HG03095 (cell line): ENCODE results near the gene TMEM231.
A peak's percentile ranks its signal among the peaks of the same experiment; 100 is the strongest.
"Not testable (repeated sequence)": the region's sequence is repeated elsewhere in the genome, so short reads cannot be mapped to it uniquely, and the experiment has no call there.

Source experiments
- ATAC-seq: cut with Tn5 transposase; IDR thresholded peaks from one replicate; pipeline ENCODE4 v1.9.1; 2021; ENCODE audit warnings: moderate library complexity; ENCODE audit not compliant: unreplicated experiment

TMEM231 gene

DNA sequence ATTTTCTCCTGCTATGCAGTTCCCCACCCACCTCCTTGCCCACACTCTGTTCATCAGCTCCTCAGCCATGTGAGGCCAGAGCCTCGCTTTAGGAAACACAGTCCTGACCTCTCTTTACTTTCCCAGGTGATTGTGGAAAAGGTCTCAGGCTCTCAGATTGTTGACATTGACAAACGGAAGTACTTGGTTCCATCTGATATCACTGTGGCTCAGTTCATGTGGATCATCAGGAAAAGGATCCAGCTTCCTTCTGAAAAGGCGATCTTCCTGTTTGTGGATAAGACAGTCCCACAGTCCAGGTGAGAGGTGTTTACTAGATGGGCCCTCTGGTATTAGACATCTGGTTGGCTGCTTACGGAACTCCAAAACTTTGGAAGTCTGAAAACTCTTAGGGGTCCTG, 11.9 kb upstream of the TMEM231 start:
- no peak for ATAC-seq

DNA sequence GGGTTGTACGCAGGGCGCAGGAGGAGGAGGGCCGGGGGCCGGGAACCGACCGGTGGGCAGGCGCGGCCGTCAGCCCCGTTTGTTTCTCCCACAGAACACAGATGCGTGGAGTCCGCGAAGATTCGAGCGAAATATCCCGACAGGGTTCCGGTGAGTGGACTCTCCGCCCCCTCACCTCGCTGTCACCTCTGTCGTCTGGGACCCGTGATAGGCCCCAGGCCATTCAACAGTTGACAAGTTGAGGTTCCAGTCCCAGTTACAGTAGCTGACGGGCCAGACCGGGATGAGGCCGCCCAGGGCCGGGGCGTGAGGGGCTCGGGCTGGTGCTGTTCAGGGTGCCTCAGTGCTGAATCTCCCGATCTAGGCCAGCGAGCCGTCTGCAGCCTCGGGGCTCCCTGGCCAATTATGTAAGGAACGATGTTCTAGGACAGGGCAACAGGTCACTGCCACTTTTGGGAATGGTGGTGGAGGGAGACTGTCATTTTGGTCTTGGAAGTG, 10.8 kb upstream of the TMEM231 start:
- ATAC-seq, result no peak

DNA sequence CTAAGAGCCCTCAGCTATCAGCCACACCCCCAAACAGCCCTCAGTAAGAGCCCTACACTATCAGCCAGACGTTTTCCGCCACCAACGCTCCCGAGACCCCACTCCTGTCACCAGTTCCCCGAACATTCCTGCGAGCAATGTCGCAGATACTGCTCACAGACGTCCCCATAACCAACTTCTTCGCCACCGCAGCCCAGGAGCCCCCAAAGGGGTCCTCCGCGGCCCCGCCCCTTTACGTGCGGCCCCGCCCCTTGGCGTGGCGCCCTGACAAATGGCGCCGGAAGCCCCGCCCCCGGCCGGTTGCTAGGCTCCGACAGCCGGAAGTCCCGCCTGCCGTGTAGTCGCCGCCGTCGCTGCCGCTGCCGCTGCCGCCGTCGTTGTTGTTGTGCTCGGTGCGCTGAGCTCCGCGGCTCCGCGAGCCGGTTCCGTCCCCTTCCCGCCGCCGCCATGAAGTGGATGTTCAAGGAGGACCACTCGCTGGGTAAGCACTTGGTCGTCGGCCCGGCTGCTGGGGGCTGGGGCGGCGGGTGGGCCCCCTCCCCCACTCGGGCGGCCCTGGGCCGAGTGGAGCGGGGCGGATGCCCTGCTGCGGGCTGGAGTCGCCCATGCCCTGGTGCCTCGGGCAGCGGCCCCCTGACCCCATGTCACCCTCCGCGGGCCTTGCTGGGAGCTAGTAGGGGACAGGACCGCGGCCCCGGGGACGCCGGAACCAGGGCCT, 10.1 kb upstream of the TMEM231 start, which contains the start of gene GABARAPL2:
TSS of gene GABARAPL2 (plus strand) at position 340 of the 718 bp plus-strand sequence. CDS start at position 448, 108 bp downstream.
- ATAC-seq, result peak; percentile 60

DNA sequence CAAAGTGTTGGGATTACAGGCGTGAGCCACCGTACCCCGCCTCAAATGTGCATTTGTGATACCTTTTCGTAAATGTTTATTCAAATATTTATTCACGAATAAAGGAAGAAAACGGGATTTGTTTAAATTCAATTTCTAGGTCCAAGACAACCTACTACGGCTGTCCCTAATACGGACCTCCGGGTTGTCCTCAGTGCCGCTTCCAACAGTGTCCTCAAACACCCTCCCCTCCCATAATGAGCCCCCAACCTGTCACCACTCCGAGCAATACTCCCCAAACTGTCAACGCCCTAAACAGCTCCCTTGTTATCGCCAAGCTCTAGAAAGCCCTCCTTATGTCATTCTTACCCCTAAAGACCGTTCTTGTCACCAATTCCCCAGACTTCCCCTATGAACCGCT, 9.6 kb upstream of the TMEM231 start:
- ATAC-seq, result peak; percentile 7

DNA sequence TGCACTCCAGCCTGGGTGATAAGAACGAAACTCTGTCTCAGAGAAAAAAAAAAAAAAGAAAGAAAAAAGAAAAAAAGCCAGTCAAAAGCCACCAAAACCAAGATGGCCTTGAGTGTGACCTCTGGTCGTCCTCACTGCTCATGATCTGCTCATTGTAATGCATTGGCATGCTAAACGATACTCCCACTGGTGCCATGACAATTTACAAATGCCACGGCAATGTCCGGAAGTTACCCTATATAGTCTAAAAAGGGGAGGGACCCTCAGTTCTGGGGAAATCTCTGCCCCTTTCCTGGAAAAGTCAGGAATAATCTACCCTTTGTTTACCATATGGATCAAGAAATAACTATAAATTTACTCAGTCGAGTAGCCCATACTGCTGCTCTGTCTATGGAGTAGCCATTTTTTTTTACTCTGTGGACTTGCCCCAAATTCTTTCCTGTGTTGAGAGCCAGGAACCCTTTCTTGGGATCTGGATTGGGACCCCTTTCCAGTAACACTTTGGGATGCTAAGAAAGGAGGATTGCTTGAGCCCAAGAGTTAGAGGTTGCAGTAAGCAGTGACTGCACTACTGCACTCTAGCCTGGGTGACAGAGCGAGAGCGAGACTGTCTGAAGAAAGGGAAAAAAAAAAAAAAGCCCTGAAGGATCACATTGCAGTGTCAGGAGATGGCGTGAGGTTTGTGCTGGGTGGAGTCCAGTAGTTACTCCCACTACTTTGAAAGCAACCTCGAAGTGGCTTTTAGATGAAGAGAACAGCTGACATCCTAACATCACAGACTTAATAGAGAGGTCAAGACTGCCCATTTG, 3.7 kb upstream of the TMEM231 start:
- no peak for ATAC-seq

DNA sequence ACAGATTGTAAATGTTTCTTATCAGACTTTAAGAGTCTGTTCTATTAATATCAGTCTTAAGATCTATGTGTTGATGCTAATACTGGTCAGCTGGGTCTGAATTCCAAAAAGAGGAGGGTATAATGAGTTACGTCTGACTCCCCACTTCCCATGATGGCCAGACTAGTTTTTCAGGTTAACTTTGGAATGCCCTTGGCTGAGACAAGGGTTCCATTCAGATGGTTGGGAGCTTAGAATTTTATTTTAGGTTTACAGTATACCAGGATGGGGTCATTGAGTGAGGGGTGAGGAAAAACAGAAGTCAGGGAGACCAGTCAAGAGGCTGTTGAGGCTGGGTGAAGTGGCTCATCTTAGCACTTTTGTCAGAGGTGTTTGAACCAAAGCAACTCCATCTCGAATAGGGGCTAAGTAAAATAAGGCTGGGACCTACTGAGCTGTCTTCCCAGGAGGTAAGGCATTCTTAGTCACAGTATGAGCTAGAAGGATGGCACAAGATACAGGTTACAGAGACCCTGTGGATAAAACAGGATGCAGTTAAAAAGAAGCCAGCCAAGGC, 2.9 kb upstream of the TMEM231 start:
- no peak for ATAC-seq

DNA sequence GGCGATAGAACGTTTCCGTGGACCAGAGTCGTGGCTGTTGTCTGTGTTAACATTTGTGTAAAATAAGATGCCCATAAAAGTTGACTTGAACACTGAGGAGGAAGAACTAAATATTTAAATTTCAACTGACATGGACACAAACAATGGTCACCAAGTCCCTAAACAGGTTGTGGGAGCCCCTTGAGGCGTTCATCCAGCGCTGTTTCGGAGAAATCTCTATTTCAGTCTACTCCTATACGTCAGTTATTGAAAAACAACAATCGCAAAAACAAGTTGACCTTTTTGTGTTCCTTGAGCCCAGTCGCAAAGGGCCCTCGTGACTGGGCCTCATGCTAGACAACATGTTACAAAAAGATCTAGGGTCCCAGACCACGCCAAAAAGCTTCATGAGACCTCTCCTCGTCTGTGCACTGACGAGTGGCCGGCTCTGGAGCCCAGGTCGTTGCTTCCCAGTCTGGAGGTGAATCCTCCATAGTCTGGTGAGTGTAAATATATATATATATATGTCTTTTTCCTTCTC, 439 bp upstream of the TMEM231 start:
- no peak for ATAC-seq

DNA sequence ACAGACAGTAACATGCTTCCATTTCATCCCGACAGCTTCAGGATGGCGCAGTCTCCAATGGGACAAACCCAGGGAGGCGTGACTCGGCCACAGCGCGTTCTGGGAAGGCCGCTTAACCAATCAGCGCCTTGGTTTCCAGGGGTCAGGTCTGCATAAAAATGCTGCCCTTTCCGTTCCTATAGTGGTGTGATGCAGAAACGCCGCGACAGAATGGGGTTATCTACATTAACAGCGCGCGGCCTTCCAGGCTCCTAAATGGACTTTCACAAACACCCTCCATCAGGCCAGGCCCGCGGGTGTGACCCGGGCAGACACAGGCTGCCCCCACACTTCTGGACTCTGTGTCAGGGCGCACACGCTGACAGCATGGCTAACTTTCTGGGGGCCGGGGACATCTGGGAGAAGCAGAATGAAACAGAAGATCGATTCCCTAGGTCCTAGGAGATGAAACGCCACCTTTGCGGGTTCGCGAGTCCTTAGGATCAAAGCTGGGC, 792 bp downstream of the TMEM231 start:
- peak; percentile 36 for ATAC-seq

DNA sequence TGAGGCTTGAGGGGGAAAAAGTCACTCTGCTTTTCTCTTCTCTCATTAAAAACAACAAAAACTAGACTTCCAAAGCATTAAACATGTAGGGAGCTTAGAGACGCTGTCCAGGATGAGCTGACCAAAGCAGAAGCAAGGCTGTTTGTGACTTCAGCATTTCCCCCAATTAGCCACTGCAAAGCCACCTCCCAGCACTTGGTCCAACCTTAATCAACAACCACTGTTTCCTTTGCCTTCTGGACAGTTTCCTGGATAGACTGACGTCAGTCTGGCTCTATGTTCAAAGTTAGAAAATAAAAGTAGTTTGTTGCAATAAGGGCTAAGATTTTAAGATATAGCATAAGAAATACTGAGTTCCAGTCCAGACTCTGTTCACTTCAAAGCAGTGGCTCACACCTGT, 3.1 kb downstream of the TMEM231 start:
- no peak for ATAC-seq

DNA sequence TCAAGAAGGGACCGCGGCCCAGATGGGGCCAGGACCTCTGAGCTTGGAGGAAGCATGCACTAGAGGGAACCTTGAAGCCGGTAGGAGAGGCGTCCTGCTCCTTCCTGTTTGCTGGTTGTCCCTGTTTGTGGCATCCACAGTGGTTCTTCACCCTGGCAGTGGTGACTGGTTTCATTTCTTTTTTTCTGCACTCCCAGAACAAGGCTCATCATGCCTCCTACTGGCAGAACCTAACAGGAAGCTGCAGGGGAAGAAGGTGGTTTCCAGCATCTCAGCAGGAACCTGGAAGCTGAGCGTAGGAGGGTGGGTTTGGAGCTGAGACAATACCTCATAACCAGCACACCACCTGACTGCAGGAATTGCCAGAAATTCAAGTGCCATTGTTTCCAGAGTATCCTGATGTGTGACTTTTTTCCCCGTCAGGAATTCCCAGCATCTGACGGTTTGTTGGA, 5.8 kb downstream of the TMEM231 start:
- ATAC-seq, result peak; percentile 57

DNA sequence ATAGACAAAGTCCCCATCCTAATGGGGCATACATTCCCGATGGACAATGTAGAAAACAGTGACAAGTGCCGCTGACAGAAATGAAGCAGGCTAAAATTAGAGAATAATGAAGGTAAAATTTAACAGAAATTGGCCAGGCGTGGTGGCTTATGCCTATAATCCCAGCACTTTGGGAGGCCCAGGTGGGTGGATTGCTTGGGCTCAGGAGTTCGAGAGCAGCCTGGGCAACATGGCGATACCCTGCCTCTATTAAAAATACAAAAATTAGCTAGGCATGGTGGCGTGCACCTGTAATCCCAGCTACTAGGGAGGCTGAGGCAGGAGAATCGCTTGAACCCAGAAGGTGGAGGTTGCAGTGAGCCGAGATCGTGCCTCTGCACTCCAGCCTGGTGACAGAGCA, 7.6 kb downstream of the TMEM231 start:
- not testable (repeated sequence) for ATAC-seq

DNA sequence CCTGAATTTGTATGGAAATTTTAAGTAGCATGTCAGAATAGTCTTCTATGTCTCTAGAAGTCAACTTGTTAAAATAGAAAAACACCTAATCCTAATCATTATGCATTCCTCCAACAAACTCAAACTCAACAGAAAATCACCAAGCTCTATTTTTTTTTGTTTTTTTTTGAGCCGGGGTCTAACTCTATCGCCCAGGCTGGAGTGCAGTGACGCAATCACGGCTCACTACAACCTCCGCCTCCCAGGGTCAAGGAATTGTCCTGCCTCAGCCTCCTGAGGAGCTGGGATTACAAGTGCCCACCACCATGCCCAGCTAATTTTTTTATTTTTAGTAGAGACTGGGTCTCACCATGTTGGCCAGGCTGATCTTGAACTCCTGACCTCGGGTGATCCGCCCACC, 9.8 kb downstream of the TMEM231 start:
- ATAC-seq, result no peak

DNA sequence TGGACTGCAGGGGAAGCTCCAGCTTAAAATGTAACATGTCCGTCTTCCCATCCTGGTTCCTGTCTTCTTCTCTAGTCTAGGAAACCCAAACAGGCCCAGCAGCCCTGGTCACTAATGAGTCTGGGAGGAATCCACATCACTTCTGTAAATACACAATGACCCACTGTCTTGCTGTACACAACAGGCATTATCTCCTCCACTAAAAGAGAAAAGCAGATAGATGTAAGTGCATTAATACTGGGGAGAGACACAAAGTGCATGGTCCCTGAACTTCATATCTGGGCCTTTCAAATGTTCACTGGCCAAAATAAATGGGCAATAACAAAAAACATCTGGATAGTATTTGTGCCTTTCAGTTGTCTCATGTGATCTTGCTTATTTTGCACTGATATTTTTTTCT, 10.2 kb downstream of the TMEM231 start:
- ATAC-seq, result not testable (repeated sequence)

DNA sequence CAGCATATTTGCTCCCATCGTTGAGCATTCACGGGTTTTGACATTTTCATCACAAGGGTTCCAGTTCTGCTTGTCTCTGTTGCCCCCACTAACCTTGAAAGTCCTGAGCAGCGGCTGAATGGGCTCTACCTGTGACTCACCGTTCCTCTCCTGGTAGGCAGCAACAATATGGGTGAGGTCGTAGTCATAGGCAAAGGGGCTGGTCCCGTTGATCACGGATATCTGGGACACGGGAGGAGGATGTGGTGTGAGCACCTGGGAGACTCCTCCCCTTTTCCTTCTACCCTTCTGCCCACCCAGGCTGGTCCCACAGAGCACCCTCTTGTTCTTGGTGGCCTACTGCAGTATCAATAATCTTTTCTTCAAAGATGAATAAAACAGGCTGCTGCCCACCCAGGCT, 13.6 kb downstream of the TMEM231 start:
- ATAC-seq, result not testable (repeated sequence)

DNA sequence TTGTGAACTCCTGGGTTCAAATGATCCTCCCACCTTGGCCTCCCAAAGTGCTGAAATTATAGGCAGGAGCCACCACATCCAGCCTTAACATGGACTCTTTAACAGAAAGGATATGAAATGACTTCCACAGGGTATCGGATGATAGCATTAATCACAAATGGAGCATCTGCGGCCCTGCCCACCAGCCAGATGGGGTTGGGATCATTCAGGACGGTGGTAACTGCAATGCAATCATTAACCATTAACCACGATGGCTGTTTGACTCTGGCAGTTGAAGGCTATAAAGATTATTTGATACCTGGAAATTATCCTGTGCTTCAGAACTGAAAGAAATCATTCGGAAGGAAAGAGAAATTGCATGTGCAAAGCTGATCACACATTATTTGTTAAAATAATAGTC, 14.8 kb downstream of the TMEM231 start:
- ATAC-seq, result no peak

DNA sequence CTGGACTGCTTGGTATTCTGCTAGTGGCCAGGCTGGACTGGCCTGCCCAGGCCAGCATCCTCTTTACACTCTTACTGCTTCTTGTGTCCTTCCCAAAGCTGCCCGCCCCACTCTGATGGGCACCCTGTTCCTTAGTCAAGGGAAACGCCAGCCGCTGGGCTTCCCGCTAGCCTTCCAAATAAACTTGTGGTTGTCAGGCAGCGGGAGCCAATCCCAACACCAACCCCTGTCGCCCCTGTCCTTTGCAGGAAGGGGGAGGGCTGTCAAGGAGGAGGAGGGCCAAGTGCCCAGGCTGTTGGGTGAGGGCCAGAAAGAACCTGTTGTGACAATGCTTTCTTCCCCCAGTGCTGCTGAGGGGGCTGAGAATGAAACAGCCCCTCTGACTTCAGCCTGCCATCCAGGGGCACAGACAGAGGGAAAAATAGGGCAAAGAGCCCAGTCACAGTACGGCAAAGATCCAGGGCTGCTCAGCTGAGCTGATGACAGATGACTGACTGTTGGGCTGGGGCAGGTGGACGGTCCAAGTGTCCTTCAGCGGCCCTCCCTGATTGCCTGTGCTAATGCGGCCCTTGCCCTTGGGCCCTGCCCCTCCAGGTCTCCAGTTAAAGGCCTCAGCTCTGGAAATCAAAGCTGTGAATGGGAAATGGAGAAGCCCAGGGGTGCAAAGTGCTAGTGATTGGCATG, 17.0 kb downstream of the TMEM231 start:
- not testable (repeated sequence) for ATAC-seq

DNA sequence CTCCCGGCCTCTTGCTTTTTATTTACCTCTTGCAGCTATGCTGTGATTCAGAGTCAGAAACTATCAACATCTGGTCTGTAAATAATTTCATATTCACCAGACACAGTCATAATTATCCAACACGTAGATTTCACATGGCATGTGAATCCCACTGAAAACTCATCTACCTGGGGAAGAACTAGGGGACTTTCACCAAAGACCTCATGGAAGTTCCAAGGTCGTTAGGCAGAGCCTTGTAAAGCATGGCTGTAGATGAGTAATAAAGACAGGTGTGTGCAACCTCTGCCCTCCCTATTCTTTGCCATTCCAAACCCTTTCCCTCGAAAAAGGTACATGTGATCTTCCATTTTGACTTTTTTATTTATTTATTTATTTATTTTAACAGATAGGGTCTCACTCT, 18.3 kb downstream of the TMEM231 start:
- ATAC-seq, result no peak

DNA sequence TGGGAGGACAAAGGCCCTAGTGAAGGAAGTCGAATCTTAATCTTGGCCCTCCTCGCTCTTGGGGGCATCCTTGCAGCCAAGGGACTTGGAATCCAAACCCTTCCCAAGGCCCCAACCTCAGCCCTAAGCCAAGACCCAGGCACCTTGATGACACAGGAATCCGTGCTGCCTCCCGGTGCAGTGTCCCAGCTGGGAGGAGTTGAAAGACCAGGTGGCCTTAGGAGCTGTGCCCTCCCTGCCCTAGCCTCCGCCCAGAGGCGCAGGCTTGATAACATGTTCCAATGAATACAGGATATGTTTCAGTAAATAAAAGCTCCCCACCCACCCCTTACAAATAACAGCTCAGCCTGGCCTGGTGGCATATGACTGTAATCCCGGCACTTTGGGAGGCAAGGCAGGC, 20.2 kb downstream of the TMEM231 start, which contains the start of gene CHST5:
TSS of gene CHST5 (minus strand) at position 208 of the 400 bp plus-strand sequence. CDS start 5,724 bp downstream, outside the sequence.
- no peak for ATAC-seq

DNA sequence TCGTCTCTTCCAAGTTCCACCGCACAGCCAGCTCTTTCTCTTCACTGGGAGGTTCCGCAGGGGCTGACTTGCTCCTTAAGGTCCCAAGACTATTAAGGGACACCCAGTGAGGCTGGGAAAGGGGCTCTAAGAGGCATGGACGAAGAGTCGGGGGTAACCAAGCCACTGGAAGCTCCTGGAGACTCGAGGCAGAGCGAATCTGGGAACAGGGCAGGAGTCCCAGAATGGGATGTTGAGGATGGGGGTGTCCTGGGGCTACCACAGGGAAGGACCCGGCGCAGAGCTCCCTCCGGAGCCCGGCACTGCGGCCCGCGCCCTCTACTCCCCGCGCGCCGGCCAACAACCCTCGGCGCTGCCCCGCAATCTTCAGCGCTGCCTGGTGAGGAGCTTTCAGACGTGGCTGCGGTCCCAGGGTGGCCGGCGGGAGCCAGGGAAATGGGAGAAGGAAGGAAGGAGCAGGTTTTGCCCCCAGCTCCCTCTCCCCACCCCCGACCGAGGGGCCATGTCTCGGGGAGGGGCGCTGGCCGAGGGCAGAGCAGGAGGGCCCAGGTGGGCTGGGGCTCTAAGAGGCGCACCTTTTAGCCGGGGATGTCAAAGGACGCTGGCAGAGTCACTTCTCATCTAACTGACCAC, 20.7 kb downstream of the TMEM231 start:
- no peak for ATAC-seq
